ENCODE results near the gene ACTC1.

Gene ACTC1

GRCh38 chr15:34793901-34794300 lies 1.4 kb downstream of the ACTC1 start:
- no peak for TF ChIP-seq CTCF (IDR thresholded peaks at IDR 0.05)

GRCh38 chr15:34793071-34793470 lies 2.3 kb downstream of the ACTC1 start:
- no peak for TF ChIP-seq CTCF (IDR thresholded peaks at IDR 0.05)

- no peak for TF ChIP-seq CTCF (IDR thresholded peaks at IDR 0.05)
Measured at GRCh38 chr15:34791701-34792100, 3.6 kb downstream of the ACTC1 start.

GRCh38 chr15:34790121-34790520 lies 5.2 kb downstream of the ACTC1 start:
- TF ChIP-seq CTCF (IDR thresholded peaks at IDR 0.05) = no peak

GRCh38 chr15:34789326-34789725 lies 6.0 kb downstream of the ACTC1 start:
- no peak for TF ChIP-seq CTCF (IDR thresholded peaks at IDR 0.05)

GRCh38 chr15:34786206-34786605 lies 9.1 kb downstream of the ACTC1 start:
- no peak for TF ChIP-seq CTCF (IDR thresholded peaks at IDR 0.05)

- TF ChIP-seq CTCF (IDR thresholded peaks at IDR 0.05) = no peak
Measured at GRCh38 chr15:34783991-34784390, 11.4 kb downstream of the ACTC1 start.

- no peak for TF ChIP-seq CTCF (IDR thresholded peaks at IDR 0.05)
Measured at GRCh38 chr15:34783431-34783830, 11.9 kb downstream of the ACTC1 start.

Measured in LNCAP (cell line).